Transverse colon (tissue), 4 donors: ENCODE results near the gene PPP2R3C. TPM values are rescaled to one million over a fixed set of nuclear protein-coding genes. Genes with fewer than 3 reads are reported as not detected.
"Not testable (repeated sequence)": the region's sequence is repeated elsewhere in the genome, so short reads cannot be mapped to it uniquely, and the experiment has no call there.

Source experiments
- DNase-seq: peaks from one replicate; pipeline ENCODE4 v3.0.0-alpha.2; 2019
- H3K27ac ChIP-seq, 4 donors: fragments of 200-600 bp; sonication (generic); 2 replicates each; pipeline ENCODE4 v1.5.1; 2016 to 2018; ENCODE audit warnings: inconsistent platforms in 4 of 4
- H3K27me3 ChIP-seq: fragments of 200-600 bp; sonication (generic); 2 replicates; pipeline ENCODE4 v1.5.1; 2017; ENCODE audit warnings: inconsistent platforms
- H3K36me3 ChIP-seq, 4 donors: fragments of 200-600 bp; sonication (generic); 2 replicates each; pipeline ENCODE4 v1.5.1; 2017 to 2019; ENCODE audit warnings: inconsistent platforms in 4 of 4
- H3K4me1 ChIP-seq, 4 donors: fragments of 200-600 bp; sonication (generic); 2 replicates each; pipeline ENCODE4 v1.5.1; 2017 to 2020; ENCODE audit warnings: inconsistent platforms in 4 of 4
- H3K4me3 ChIP-seq, 4 donors: fragments of 200-600 bp; sonication (generic); 1 replicate in 1 of 4; 2 replicates in 3 of 4; pipeline versions ENCODE4 v1.5.1 to v1.6.1; 2017 to 2019; ENCODE audit warnings: inconsistent platforms in 4 of 4
- H3K9me3 ChIP-seq, 2 donors: fragments of 200-600 bp; sonication (generic); 2 replicates each; pipeline ENCODE4 v1.5.1; 2017 to 2019; ENCODE audit warnings: inconsistent platforms in 2 of 2
- CTCF ChIP-seq, 5 experiments: fragments of 200-600 bp in 3 of 5; fragments of 450-650 bp in 2 of 5; sonication (generic) in 3 of 5; IDR thresholded peaks; 1 replicate in 2 of 5; 2 replicates in 3 of 5; pipeline ENCODE4 v1.5.1; 2016 to 2017; ENCODE audit warnings: antibody characterized with exemption in 5 of 5, inconsistent platforms in 3 of 5, mild to moderate bottlenecking in 2 of 5, moderate library complexity in 1 of 5
- EP300 ChIP-seq: sonication (generic); formaldehyde crosslinking; IDR thresholded peaks from one replicate; pipeline ENCODE4 v1.6.1; 2017; ENCODE audit warnings: antibody characterized with exemption, low read depth
- POLR2A ChIP-seq: fragments of 450-650 bp; IDR thresholded peaks from one replicate; pipeline ENCODE4 v1.6.1; 2016; ENCODE audit warnings: antibody characterized with exemption, mild to moderate bottlenecking, moderate library complexity
- POLR2AphosphoS5 ChIP-seq, 3 donors: sonication (generic); formaldehyde crosslinking; IDR thresholded peaks; one replicate each; pipeline ENCODE4 v1.6.1; 2016; ENCODE audit warnings: antibody characterized with exemption in 3 of 3
- WGBS, 2 donors: methylation state at CpG; one replicate each; pipeline ENCODE4 v1.1.5; 2018; ENCODE audit warnings: low coverage in 1 of 2; 5-methylcytosine and 5-hydroxymethylcytosine counted together
- in situ Hi-C, 4 donors: fragments of 200-750 bp; cut with MboI; loops; one replicate each; pipeline versions ENCODE4 v1.15.0 to v1.15.1; 2017; ENCODE audit warnings: low sequenced_read_pairs in 3 of 4, low pct_ligation_motif_present in 1 of 4, low pct_unique_long_range_greater_than_20kb in 1 of 4
- intact Hi-C: fragments of 100-400 bp; cut with DNase I; formaldehyde crosslinking; loops from one replicate; pipeline ENCODE4 v1.15.1; 2023; ENCODE audit warnings: low total_unique reads
- total RNA-seq, 4 donors: library from RNA; depleted of rRNA; stranded (reverse); fragments of >200 nt; gene quantifications; one replicate each; pipeline ENCODE4 v1.1.0, GENCODE V29; 2016

The PPP2R3C gene
- total RNA-seq, 4 donors from 2014 or later: 13.5 to 26.5 (median 19.1) TPM

GRCh38 chr14:35112641-35113040, 9.1 kb downstream of the PPP2R3C start:
- in situ Hi-C loops: loop anchor here in 1 of 4 donors (25.0 kb wide), 1 partner anchor 300 kb away; the partner anchor contains the start of gene NFKBIA
- Histone ChIP-seq H3K36me3 (peaks cover 0 to 75% (median 17%) of the 10 kb centered on the region in 4 donors), H3K4me3 (no peak overlapping the region), H3K9me3 (no peaks in the 10 kb centered on the region), H3K27ac (no peak overlapping the region), H3K27me3 (no peaks in the 10 kb centered on the region), H3K4me1 (no peaks in the 10 kb centered on the region)
- intact Hi-C loops: no loop called here
- TF ChIP-seq EP300 (no peak), POLR2A (no peak), POLR2AphosphoS5 (IDR thresholded peaks at IDR 0.05) (no peak), CTCF (IDR thresholded peaks at IDR 0.05) (no peak)
- no peak for DNase-seq
- 98 to 100% methylated on average over 1 to 2 of the region's 2 CpGs for WGBS, 2 donors

- Histone ChIP-seq H3K9me3 (no peaks in the 10 kb centered on the region), H3K36me3 (peaks cover 0 to 87% (median 28%) of the 10 kb centered on the region in 4 donors), H3K4me1 (no peaks in the 10 kb centered on the region), H3K27ac (no peak overlapping the region), H3K4me3 (no peak overlapping the region), H3K27me3 (no peaks in the 10 kb centered on the region)
- in situ Hi-C loops (loop anchor here in 1 of 4 donors (25.0 kb wide), 1 partner anchor 304 kb away; the partner anchor contains the start of gene NFKBIA), intact Hi-C loops (no loop called here)
- TF ChIP-seq POLR2A (no peak), EP300 (no peak), CTCF (IDR thresholded peaks at IDR 0.05) (no peak), POLR2AphosphoS5 (IDR thresholded peaks at IDR 0.05) (no peak)
- no peak for DNase-seq
Measured at GRCh38 chr14:35107866-35108265, 13.9 kb downstream of the PPP2R3C start.

- WGBS, 2 donors: 96 to 99% methylated on average over 3 to 6 of the region's 6 CpGs
- H3K27ac ChIP-seq, DNase-seq, intact Hi-C loops, H3K4me1 ChIP-seq, H3K4me3 ChIP-seq, H3K27me3 ChIP-seq, in situ Hi-C loops, H3K9me3 ChIP-seq: not testable (repeated sequence)
- peaks cover 0 to 65% (median 20%) of the 10 kb centered on the region in 4 donors for H3K36me3 ChIP-seq
Measured at GRCh38 chr14:35094645-35095044, 27.1 kb downstream of the PPP2R3C start.

- Histone ChIP-seq H3K4me1 (peaks cover 0 to 8% (median 2%) of the 10 kb centered on the region in 4 donors), H3K27ac (no peak overlapping the region), H3K27me3 (no peaks in the 10 kb centered on the region), H3K4me3 (no peak overlapping the region), H3K36me3 (peaks cover 0 to 61% (median 16%) of the 10 kb centered on the region in 4 donors), H3K9me3 (no peaks in the 10 kb centered on the region)
- DNase-seq: no peak
- TF ChIP-seq EP300: no peak
- no peak for TF ChIP-seq POLR2AphosphoS5 (IDR thresholded peaks at IDR 0.05)
- no peak for TF ChIP-seq POLR2A
- TF ChIP-seq CTCF (IDR thresholded peaks at IDR 0.05): no peak
- in situ Hi-C loops (no loop called here), intact Hi-C loops (no loop called here)
- WGBS, 2 donors: 79 to 88% methylated on average over 2 of the region's 2 CpGs
Measured at GRCh38 chr14:35088514-35088913, 33.3 kb downstream of the PPP2R3C start.

- H3K36me3 ChIP-seq: peaks cover 0 to 53% (median 16%) of the 10 kb centered on the region in 4 donors
- H3K27me3 ChIP-seq: no peaks in the 10 kb centered on the region
- in situ Hi-C loops (no loop called here), intact Hi-C loops (no loop called here)
- no peak for DNase-seq
- no peaks in the 10 kb centered on the region for H3K9me3 ChIP-seq
- H3K27ac ChIP-seq: no peak overlapping the region
- 88 to 100% methylated on average over 2 of the region's 2 CpGs for WGBS, 2 donors
- peaks cover 0 to 23% (median 6%) of the 10 kb centered on the region in 4 donors for H3K4me1 ChIP-seq
- H3K4me3 ChIP-seq: no peak overlapping the region
- no peak for TF ChIP-seq POLR2A
- TF ChIP-seq POLR2AphosphoS5 (IDR thresholded peaks at IDR 0.05): no peak
- no peak for TF ChIP-seq CTCF (IDR thresholded peaks at IDR 0.05)
- TF ChIP-seq EP300: no peak
Measured at GRCh38 chr14:35085441-35085840, 36.3 kb downstream of the PPP2R3C start.
